SK-N-SH (cell line): ENCODE measurements around the gene SPO11. TPM values are rescaled to one million over a fixed set of nuclear protein-coding genes. Genes with fewer than 3 reads are reported as not detected.

Experiments used
- CTCF ChIA-PET: fragments of 300-600, 350-600 bp; formaldehyde crosslinking; extraction: SDS; loops from one replicate; lab custom pipeline; 2021; lab: Yijun Ruan, JAX
- POLR2A ChIA-PET: fragments of 350-600 bp; sonication (Branson Sonifier 250); formaldehyde crosslinking; extraction: SDS; loops from one replicate; lab custom pipeline; 2020; ENCODE audit warnings: antibody characterized with exemption, inconsistent platforms; lab: Yijun Ruan, JAX
- DNase-seq: peaks from one replicate; pipeline ENCODE4 v3.0.0; 2012
- H2AFZ ChIP-seq: fragments of 200-600 bp; sonication (generic); 2 replicates; pipeline ENCODE4 v1.8.1; 2016; ENCODE audit warnings: antibody characterized with exemption, mild to moderate bottlenecking, low read depth
- H3F3A ChIP-seq: fragments of 200-600 bp; sonication (generic); replicated peaks from 2 replicates; pipeline ENCODE3; 2016; ENCODE audit warnings: antibody characterized with exemption, mild to moderate bottlenecking; ENCODE audit not compliant: insufficient read depth
- H3K27ac ChIP-seq, 2 experiments: fragments of 200-500 bp in 1 of 2; fragments of 200-600 bp in 1 of 2; sonication (Bioruptor generic) in 1 of 2; sonication (generic), shearing (Covaris generic) in 1 of 2; 2 replicates each; pipeline versions ENCODE4 v1.5.1 to v1.6.1; 2014 to 2016; ENCODE audit warnings: low read depth in 2 of 2, inconsistent platforms in 1 of 2, low read length in 1 of 2, mild to moderate bottlenecking in 1 of 2, mixed read lengths in 1 of 2
- H3K27me3 ChIP-seq: fragments of 200-600 bp; sonication (generic), shearing (Covaris generic); 2 replicates; pipeline ENCODE4 v1.6.1; 2016; ENCODE audit warnings: mixed run types; ENCODE audit not compliant: insufficient read depth
- H3K36me3 ChIP-seq, 2 experiments: fragments of 200-500 bp in 1 of 2; fragments of 200-600 bp in 1 of 2; sonication (Bioruptor generic) in 1 of 2; sonication (generic) in 1 of 2; replicated peaks in 1 of 2; 2 replicates each; pipeline versions ENCODE3 to v1.5.1; 2014 to 2016; ENCODE audit warnings: low read length in 1 of 2, mild to moderate bottlenecking in 1 of 2; ENCODE audit not compliant: insufficient read depth in 2 of 2, control insufficient read depth in 1 of 2
- H3K4me1 ChIP-seq, 2 experiments: fragments of 200-500 bp in 1 of 2; fragments of 200-600 bp in 1 of 2; sonication (Bioruptor generic) in 1 of 2; sonication (generic), shearing (Covaris generic) in 1 of 2; 2 replicates each; pipeline versions ENCODE4 v1.5.1 to v1.6.1; 2014 to 2016; ENCODE audit warnings: low read depth in 1 of 2, low read length in 1 of 2, mixed run types in 1 of 2; ENCODE audit not compliant: insufficient read depth in 2 of 2, control insufficient read depth in 1 of 2
- H3K4me2 ChIP-seq: fragments of 200-600 bp; sonication (generic), shearing (Covaris generic); 2 replicates; pipeline ENCODE4 v1.6.1; 2017; ENCODE audit warnings: mixed run types
- H3K4me3 ChIP-seq, 2 experiments: fragments of 200-500 bp in 1 of 2; fragments of 200-600 bp in 1 of 2; sonication (Bioruptor generic) in 1 of 2; sonication (generic), shearing (Covaris generic) in 1 of 2; 2 replicates each; pipeline versions ENCODE4 v1.5.1 to v1.8.1; 2014 to 2016; ENCODE audit warnings: low read depth in 2 of 2, inconsistent platforms in 1 of 2, low read length in 1 of 2, mild to moderate bottlenecking in 1 of 2, mixed read lengths in 1 of 2, moderate library complexity in 1 of 2
- H3K79me2 ChIP-seq: fragments of 200-600 bp; sonication (generic); 2 replicates; pipeline ENCODE4 v1.8.1; 2017; ENCODE audit warnings: mild to moderate bottlenecking; ENCODE audit not compliant: insufficient read depth
- H3K9ac ChIP-seq: fragments of 200-600 bp; sonication (generic); 2 replicates; pipeline ENCODE4 v1.6.1; 2017; ENCODE audit warnings: mixed run types
- H3K9me2 ChIP-seq: fragments of 200-600 bp; sonication (generic); 2 replicates; pipeline ENCODE4 v1.6.1; 2017; ENCODE audit warnings: mixed run types
- H3K9me3 ChIP-seq: fragments of 200-600 bp; sonication (generic); 2 replicates; pipeline ENCODE4 v1.6.1; 2017; ENCODE audit warnings: mixed run types, mild to moderate bottlenecking, moderate library complexity
- H4K20me1 ChIP-seq: fragments of 200-600 bp; sonication (generic); 2 replicates; pipeline ENCODE4 v1.6.1; 2017; ENCODE audit warnings: mild to moderate bottlenecking, mixed run types; ENCODE audit not compliant: insufficient read depth
- CHD2 ChIP-seq: fragments of 150-350 bp; IDR thresholded peaks from 2 replicates; pipeline ENCODE4 v1.6.1; 2018; ENCODE audit warnings: low read length; ENCODE audit not compliant: partially characterized antibody
- ELF1 ChIP-seq: IDR thresholded peaks from 2 replicates; pipeline ENCODE4 v1.4.0; 2012
- EZH2phosphoT487 ChIP-seq: fragments of 200-600 bp; sonication (generic); IDR thresholded peaks from 2 replicates; pipeline ENCODE4 v1.6.1; 2017; ENCODE audit warnings: low read depth, mixed run types, mild to moderate bottlenecking, antibody characterized with exemption, moderate library complexity, borderline replicate concordance
- FOSL2 ChIP-seq: IDR thresholded peaks from 2 replicates; pipeline ENCODE4 v1.4.0; 2012; ENCODE audit warnings: low read depth, mild to moderate bottlenecking, moderate library complexity, borderline replicate concordance
- FOXM1 ChIP-seq: IDR thresholded peaks from 2 replicates; pipeline ENCODE4 v1.4.0; 2012; ENCODE audit warnings: low read depth, mild to moderate bottlenecking
- JUND ChIP-seq: IDR thresholded peaks from 2 replicates; pipeline ENCODE4 v1.4.0; 2012
- NRF1 ChIP-seq: IDR thresholded peaks from 2 replicates; pipeline ENCODE4 v1.6.1; 2012; ENCODE audit warnings: low read depth, mild to moderate bottlenecking, low read length
- PBX3 ChIP-seq: IDR thresholded peaks from 2 replicates; pipeline ENCODE4; 2012
- RCOR1 ChIP-seq: fragments of 150-350 bp; IDR thresholded peaks from 2 replicates; pipeline ENCODE4 v1.6.1; 2017; ENCODE audit warnings: antibody characterized with exemption, low read length
- SIN3A ChIP-seq: IDR thresholded peaks from 2 replicates; pipeline ENCODE4 v1.6.1; 2012; ENCODE audit warnings: low read depth, mild to moderate bottlenecking, low read length, moderate library complexity, borderline replicate concordance
- SMC3 ChIP-seq: IDR thresholded peaks from 2 replicates; pipeline ENCODE4 v1.6.1; 2012; ENCODE audit warnings: low read depth, low read length, improper control_type of control experiment
- TCF12 ChIP-seq: IDR thresholded peaks from 2 replicates; pipeline ENCODE4 v1.4.0; 2012
- USF1 ChIP-seq: IDR thresholded peaks from 2 replicates; pipeline ENCODE4 v1.4.0; 2012; ENCODE audit warnings: low read depth, borderline replicate concordance
- USF2 ChIP-seq: fragments of 150-350 bp; IDR thresholded peaks from 2 replicates; pipeline ENCODE4 v1.6.1; 2017; ENCODE audit warnings: antibody characterized with exemption, low read length, low read depth, borderline replicate concordance
- ZBTB33 ChIP-seq: IDR thresholded peaks from 2 replicates; pipeline ENCODE4 v1.4.0; 2012; ENCODE audit warnings: low read depth, borderline replicate concordance
- WGBS: methylation state at CpG from one replicate; pipeline ENCODE4 v1.1.6; 2017; ENCODE audit warnings: low lambda C conversion rate; 5-methylcytosine and 5-hydroxymethylcytosine counted together
- polyA plus RNA-seq, 3 experiments: library from polyadenylated mRNA; depleted of rRNA; stranded (reverse); fragments of >200 nt; gene quantifications; 2 replicates each; pipeline ENCODE4 v1.2.3, GENCODE V29; 2012

The SPO11 gene
- polyA plus RNA-seq, 1 of the 3 experiments (the other 2 are of a cell fraction): not detected

- Histone ChIP-seq H3K4me1 (peaks cover 0 to 3% of the 10 kb centered on the region in 2 experiments; a peak in 1 of 4 replicates), H3K79me2 (no peaks in the 10 kb centered on the region), H4K20me1 (no peaks in the 10 kb centered on the region), H3K36me3 (no peaks in the 10 kb centered on the region), H3K4me3 (no peak overlapping the region), H2AFZ (no peak overlapping the region), H3K4me2 (no peak overlapping the region), H3K27ac (no peak overlapping the region), H3K9me3 (no peaks in the 10 kb centered on the region), H3K27me3 (no peaks in the 10 kb centered on the region), H3K9ac (no peak overlapping the region), H3F3A (no peaks in the 10 kb centered on the region), H3K9me2 (no peaks in the 10 kb centered on the region)
- TF ChIP-seq FOSL2 (no peak), FOXM1 (no peak), ELF1 (no peak), EZH2phosphoT487 (no peak), PBX3 (no peak), JUND (no peak), RCOR1 (no peak), ZBTB33 (no peak), TCF12 (no peak), USF1 (no peak), SIN3A (no peak), USF2 (no peak), NRF1 (no peak), SMC3 (no peak), CHD2 (no peak)
- 24% methylated on average over 3 of the region's 3 CpGs for WGBS
- no peak for DNase-seq
- ChIA-PET CTCF (interaction anchor here (1.0 to 1.4 kb wide), 2 partner anchors 14 to 38 kb away, joined by 4 to 5 read pairs; no protein-coding TSS in a partner anchor), POLR2A (no interaction called here)
Measured at GRCh38 chr20:57294550-57294949, 35.1 kb upstream of the SPO11 start.
